Gastrocnemius medialis (tissue), 4 donors: Measurements from ENCODE around the gene ESYT2.

Source experiments
- POLR2A ChIP-seq, 2 donors: fragments of 450-650 bp; IDR thresholded peaks; one replicate each; pipeline ENCODE4 v1.6.1; 2017; ENCODE audit warnings: antibody characterized with exemption in 2 of 2, mild to moderate bottlenecking in 2 of 2, moderate library complexity in 2 of 2
- TF ChIP-seq, protein P1 (sequence below), 5 experiments: fragments of 450-650 bp in 3 of 5; fragments of 200-600 bp in 2 of 5; sonication (generic) in 2 of 5; IDR thresholded peaks in 4 of 5; conservative IDR thresholded peaks in 1 of 5; 1 replicate in 4 of 5; 2 replicates in 1 of 5; pipeline ENCODE4 v1.5.1; 2016 to 2019; ENCODE audit warnings: antibody characterized with exemption in 5 of 5, mild to moderate bottlenecking in 3 of 5, moderate library complexity in 3 of 5

DNA sequence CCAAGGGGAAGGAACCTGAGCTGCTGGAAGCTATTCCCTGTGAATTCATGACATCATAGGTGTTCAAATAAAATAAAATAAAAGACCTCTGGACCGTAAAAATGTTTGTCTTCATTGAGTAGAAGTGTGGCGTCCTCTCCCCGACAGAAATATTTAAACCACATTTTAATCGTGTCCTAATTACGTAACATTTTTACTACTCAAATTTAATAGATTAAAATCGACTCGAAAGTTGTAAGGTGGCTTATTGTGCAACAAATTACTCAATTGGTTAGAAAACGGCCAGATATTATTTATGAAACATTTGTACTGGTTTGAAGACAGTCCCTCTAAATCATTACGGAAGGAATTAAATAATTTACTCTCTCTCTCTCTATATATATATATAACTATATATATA lies 109.2 kb downstream of the ESYT2 start:
- TF ChIP-seq, protein P1, sequence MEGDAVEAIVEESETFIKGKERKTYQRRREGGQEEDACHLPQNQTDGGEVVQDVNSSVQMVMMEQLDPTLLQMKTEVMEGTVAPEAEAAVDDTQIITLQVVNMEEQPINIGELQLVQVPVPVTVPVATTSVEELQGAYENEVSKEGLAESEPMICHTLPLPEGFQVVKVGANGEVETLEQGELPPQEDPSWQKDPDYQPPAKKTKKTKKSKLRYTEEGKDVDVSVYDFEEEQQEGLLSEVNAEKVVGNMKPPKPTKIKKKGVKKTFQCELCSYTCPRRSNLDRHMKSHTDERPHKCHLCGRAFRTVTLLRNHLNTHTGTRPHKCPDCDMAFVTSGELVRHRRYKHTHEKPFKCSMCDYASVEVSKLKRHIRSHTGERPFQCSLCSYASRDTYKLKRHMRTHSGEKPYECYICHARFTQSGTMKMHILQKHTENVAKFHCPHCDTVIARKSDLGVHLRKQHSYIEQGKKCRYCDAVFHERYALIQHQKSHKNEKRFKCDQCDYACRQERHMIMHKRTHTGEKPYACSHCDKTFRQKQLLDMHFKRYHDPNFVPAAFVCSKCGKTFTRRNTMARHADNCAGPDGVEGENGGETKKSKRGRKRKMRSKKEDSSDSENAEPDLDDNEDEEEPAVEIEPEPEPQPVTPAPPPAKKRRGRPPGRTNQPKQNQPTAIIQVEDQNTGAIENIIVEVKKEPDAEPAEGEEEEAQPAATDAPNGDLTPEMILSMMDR (IDR thresholded peaks at IDR 0.05 in 4 of 5, conservative IDR thresholded peaks at IDR 0.05 in 1 of 5): no peak
- no peak for TF ChIP-seq POLR2A (IDR thresholded peaks at IDR 0.05)
